Measurements from ENCODE around the gene CD74.
A peak's percentile ranks its signal among the peaks of the same experiment; 100 is the strongest.

CD74 gene

DNA sequence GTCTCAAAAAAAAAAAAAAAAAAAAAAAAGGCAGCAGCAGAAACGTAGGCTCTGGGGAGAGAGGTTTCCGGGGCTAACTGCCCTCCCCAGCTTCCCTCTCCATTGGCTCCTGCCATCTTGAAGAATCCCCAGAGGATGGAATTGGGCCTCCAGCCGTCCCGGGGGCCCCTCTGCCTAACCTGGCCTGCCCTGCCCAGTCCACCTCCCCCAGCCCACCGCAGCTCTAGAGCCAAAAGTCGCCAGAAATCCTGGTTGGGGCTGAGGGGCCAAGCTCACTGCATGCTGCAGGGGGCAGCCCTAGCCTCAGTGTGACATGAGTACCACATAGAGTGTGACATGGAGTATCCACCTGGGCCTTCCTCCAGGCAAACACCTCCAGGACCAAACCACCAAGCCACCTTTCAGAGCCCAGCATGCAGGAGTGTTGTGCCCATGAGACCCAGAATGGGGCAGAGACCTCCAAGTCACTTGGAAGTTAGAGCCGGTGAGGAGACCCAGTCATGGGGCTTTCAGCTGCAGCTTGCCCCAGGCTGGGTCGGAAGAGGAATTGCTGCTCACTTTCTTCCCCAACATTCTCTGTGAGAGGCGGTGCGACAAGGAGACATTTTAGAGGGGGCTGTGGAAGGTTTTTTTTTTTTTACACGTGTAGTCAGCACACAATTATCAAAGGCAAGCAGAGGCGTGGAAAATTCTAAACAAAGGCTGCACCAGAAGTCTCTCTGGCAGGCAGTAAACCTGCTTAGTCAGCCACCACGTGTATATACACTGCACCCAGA is 17.6 kb downstream of the CD74 start:
- DNase-seq = no peak
- in situ Hi-C loops (cut with HindIII; ENCODE audit: low pct_ligation_motif_present, low sequenced_read_pairs) = no loop called here
- TF ChIP-seq, protein P1, sequence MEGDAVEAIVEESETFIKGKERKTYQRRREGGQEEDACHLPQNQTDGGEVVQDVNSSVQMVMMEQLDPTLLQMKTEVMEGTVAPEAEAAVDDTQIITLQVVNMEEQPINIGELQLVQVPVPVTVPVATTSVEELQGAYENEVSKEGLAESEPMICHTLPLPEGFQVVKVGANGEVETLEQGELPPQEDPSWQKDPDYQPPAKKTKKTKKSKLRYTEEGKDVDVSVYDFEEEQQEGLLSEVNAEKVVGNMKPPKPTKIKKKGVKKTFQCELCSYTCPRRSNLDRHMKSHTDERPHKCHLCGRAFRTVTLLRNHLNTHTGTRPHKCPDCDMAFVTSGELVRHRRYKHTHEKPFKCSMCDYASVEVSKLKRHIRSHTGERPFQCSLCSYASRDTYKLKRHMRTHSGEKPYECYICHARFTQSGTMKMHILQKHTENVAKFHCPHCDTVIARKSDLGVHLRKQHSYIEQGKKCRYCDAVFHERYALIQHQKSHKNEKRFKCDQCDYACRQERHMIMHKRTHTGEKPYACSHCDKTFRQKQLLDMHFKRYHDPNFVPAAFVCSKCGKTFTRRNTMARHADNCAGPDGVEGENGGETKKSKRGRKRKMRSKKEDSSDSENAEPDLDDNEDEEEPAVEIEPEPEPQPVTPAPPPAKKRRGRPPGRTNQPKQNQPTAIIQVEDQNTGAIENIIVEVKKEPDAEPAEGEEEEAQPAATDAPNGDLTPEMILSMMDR (IDR thresholded peaks at IDR 0.05; ENCODE audit: low read depth, low read length, missing control alignments) = no peak
- H3K27me3 ChIP-seq (replicated peaks) = no peaks in the 10 kb centered on the region
- peaks cover 48% of the 10 kb centered on the region for H3K36me3 ChIP-seq (replicated peaks)
- H3K4me3 ChIP-seq (ENCODE audit: low read depth, low read length) = no peak overlapping the region
- no peak overlapping the region for H3K27ac ChIP-seq

DNA sequence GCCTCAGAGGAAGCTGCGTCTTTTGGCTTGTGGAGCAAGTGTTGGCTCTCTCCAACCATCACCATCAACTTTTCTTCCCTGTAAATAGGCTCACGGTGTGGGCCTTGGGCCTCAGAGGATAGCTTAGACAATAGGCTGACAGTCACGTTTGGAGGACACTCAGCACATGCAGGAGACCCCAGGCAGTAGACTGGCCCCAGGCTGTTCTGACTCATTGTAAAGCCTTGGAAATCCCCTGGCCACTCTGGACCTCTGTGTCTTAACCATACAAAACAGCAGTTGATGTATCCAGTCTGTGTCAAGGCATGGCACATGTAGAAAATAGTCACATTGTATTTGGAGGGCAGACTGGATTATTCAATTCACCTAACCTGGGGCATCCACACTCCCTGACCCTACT is 18.6 kb downstream of the CD74 start:
- Histone ChIP-seq H3K27me3 (replicated peaks) (no peaks in the 10 kb centered on the region), H3K27ac (no peak overlapping the region), H3K4me3 (ENCODE audit: low read depth, low read length) (no peak overlapping the region), H3K36me3 (replicated peaks) (peaks cover 48% of the 10 kb centered on the region)
- in situ Hi-C loops (cut with HindIII; ENCODE audit: low pct_ligation_motif_present, low sequenced_read_pairs) = no loop called here
- peak; percentile 24 for DNase-seq
- TF ChIP-seq, protein P1 (IDR thresholded peaks at IDR 0.05; ENCODE audit: low read depth, low read length, missing control alignments) = no peak

DNA sequence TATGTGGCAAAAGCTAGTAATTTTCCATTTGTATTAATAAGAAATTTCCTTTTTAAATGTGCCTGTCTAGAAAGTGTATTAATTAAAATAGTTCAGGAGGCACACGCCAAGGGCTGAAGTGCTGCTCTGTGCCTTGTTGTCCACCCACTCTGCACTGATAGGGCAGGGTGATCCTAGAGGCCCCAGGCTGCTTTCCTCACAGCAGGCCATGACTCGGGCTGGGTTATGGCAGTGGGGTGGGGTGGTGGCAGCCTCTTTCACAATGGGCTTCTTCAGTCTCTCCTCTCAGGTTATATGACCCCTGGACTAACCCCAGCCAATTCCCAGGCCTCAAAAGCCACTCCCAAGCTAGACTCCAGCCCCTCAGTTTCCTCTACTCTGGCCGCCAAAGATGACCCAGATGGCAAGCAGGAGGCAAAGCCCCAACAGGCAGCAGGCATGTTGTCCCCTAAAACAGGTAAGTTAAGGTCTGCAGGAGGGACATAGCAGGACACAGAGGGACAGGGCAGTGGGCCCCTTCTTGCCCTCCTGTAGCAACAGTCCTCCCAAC is 19.5 kb downstream of the CD74 start:
- no peaks in the 10 kb centered on the region for H3K27me3 ChIP-seq (replicated peaks)
- in situ Hi-C loops (cut with HindIII; ENCODE audit: low pct_ligation_motif_present, low sequenced_read_pairs) = no loop called here
- no peak for DNase-seq
- H3K36me3 ChIP-seq (replicated peaks) = peaks cover 55% of the 10 kb centered on the region
- TF ChIP-seq, protein P1 (IDR thresholded peaks at IDR 0.05; ENCODE audit: low read depth, low read length, missing control alignments) = no peak
- no peak overlapping the region for H3K4me3 ChIP-seq (ENCODE audit: low read depth, low read length)
- H3K27ac ChIP-seq = no peak overlapping the region

DNA sequence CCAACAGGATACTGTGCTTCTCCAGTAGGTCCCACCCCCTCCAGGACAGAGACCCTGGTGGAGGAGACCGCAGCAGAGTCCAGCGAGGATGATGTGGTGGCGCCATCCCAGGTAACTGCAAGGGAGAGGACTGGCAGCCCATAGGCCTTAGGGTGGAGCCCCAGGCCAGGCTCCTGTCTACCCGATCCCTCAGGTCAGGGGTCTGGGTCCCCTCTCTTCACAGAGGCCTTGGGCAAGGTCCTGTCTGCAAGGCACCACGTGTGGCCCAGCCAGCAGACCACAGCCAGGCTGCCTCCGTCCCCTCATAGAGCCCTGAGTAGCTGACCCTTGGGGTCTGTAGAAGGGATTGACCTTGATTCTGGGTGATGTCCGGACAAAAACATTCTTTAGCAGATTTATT is 20.0 kb downstream of the CD74 start:
- Histone ChIP-seq H3K27ac (no peak overlapping the region), H3K4me3 (ENCODE audit: low read depth, low read length) (no peak overlapping the region), H3K27me3 (replicated peaks) (no peaks in the 10 kb centered on the region), H3K36me3 (replicated peaks) (peaks cover 59% of the 10 kb centered on the region)
- no peak for DNase-seq
- TF ChIP-seq, protein P1 (IDR thresholded peaks at IDR 0.05; ENCODE audit: low read depth, low read length, missing control alignments) = no peak
- in situ Hi-C loops (cut with HindIII; ENCODE audit: low pct_ligation_motif_present, low sequenced_read_pairs) = no loop called here

DNA sequence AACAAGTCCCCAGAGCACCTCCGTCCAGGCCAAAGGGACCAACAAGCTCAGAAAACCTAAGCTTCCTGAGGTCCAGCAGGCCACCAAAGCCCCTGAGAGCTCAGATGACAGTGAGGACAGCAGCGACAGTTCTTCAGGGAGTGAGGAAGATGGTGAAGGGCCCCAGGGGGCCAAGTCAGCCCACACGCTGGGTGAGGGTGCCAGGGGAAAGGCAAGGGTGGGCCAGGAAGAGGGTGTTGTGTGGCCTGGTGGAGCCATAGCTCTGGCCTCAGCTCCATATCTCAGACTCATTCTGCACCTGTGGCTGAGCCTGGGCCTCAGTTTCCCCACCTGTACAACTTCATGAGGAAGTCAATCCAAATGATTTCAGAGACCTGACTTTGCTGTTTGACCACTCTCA is 20.7 kb downstream of the CD74 start:
- Histone ChIP-seq H3K27ac (no peak overlapping the region), H3K4me3 (ENCODE audit: low read depth, low read length) (no peak overlapping the region), H3K36me3 (replicated peaks) (peaks cover 57% of the 10 kb centered on the region), H3K27me3 (replicated peaks) (no peaks in the 10 kb centered on the region)
- in situ Hi-C loops (cut with HindIII; ENCODE audit: low pct_ligation_motif_present, low sequenced_read_pairs) = no loop called here
- TF ChIP-seq, protein P1 (IDR thresholded peaks at IDR 0.05; ENCODE audit: low read depth, low read length, missing control alignments) = no peak
- DNase-seq = no peak

All from brain microvascular endothelial cell (primary cell).